Activated T-cell treated with anti-CD3 and anti-CD28 coated beads, Interleukin-2, amount 50 U/mL, for 72 hours (primary cell): ENCODE results near the gene BPIFB6. TPM values are rescaled to one million over a fixed set of nuclear protein-coding genes. Genes with fewer than 3 reads are reported as not detected.
"Not testable (repeated sequence)": the region's sequence is repeated elsewhere in the genome, so short reads cannot be mapped to it uniquely, and the experiment has no call there.

ENCODE experiments used
- ATAC-seq, 2 donors: fragments of 150-1000 bp; cut with Tn5 transposase; replicated peaks in 1 of 2; 2 replicates each; pipeline ENCODE4 v1.10.0; 2021; ENCODE audit warnings: moderate library complexity in 2 of 2, mild to moderate bottlenecking in 1 of 2
- DNase-seq, 2 donors: peaks; one replicate each; pipeline ENCODE4 v3.0.0; 2021 to 2022; ENCODE audit warnings: mixed read lengths in 1 of 2
- H3K27ac Mint-ChIP-seq: one replicate; pipeline ENCODE4 v1.8.0; 2022; ENCODE audit warnings: mild to moderate bottlenecking, moderate library complexity, mixed read lengths
- H3K27me3 Mint-ChIP-seq: one replicate; pipeline ENCODE4 v1.8.0; 2022; ENCODE audit warnings: low read depth, mixed read lengths
- H3K36me3 Mint-ChIP-seq, 2 donors: one replicate each; pipeline ENCODE4 v1.8.0; 2022; ENCODE audit warnings: mixed read lengths in 2 of 2, mild to moderate bottlenecking in 1 of 2; ENCODE audit not compliant: insufficient read depth in 2 of 2
- H3K4me1 Mint-ChIP-seq: one replicate; pipeline ENCODE4 v1.8.0; 2022; ENCODE audit warnings: low read depth, mixed read lengths
- H3K4me3 Mint-ChIP-seq, 2 donors: one replicate each; pipeline ENCODE4 v1.8.0; 2022; ENCODE audit warnings: mild to moderate bottlenecking in 2 of 2, mixed read lengths in 2 of 2, moderate library complexity in 2 of 2
- H3K9me3 Mint-ChIP-seq, 2 donors: one replicate each; pipeline ENCODE4 v1.8.0; 2022; ENCODE audit warnings: mixed read lengths in 2 of 2
- total RNA-seq, 2 donors: library from RNA; stranded (reverse); gene quantifications; one replicate each; pipeline ENCODE4 v1.2.3, GENCODE V29; 2022

Gene BPIFB6
- total RNA-seq, 2 donors from 2014 or later: not detected

GRCh38 chr20:33038243-33038642, 6.8 kb downstream of the BPIFB6 start:
- no peaks in the 10 kb centered on the region for H3K4me1 Mint-ChIP-seq
- no peaks in the 10 kb centered on the region for H3K36me3 Mint-ChIP-seq
- ATAC-seq (no peak), DNase-seq (no peak)
- no peaks in the 10 kb centered on the region for H3K27me3 Mint-ChIP-seq
- no peak overlapping the region for H3K4me3 Mint-ChIP-seq
- peaks cover 5 to 10% of the 10 kb centered on the region in 2 donors for H3K9me3 Mint-ChIP-seq
- H3K27ac Mint-ChIP-seq: no peak overlapping the region

DNA sequence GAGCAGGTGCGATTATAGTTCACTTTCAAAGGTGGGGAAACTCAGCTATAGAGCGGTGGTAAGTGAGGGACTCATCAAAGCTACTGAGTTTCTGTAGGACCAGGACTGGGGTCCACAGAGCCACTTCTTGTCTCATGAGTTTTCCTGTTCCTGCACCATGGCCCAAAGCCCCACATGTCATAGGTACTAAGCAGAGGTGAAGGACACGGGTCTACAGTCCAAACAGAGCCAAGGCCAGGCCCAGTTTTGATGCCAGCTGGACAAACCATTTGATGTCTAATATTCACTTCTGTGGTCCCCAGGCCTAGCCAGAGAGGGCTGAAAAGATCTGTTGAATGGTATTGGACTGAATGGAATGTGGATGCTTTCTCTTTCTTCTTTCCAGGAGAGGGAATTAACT, 11.0 kb downstream of the BPIFB6 start:
- no peak for DNase-seq
- Mint-ChIP-seq H3K4me3 (no peak overlapping the region), H3K9me3 (peaks cover 14 to 16% of the 10 kb centered on the region in 2 donors), H3K27ac (no peak overlapping the region), H3K36me3 (peaks cover 3 to 7% of the 10 kb centered on the region in 2 donors), H3K4me1 (no peaks in the 10 kb centered on the region), H3K27me3 (no peaks in the 10 kb centered on the region)
- no peak for ATAC-seq

GRCh38 chr20:33042983-33043730, 11.7 kb downstream of the BPIFB6 start:
- H3K27me3 Mint-ChIP-seq: no peaks in the 10 kb centered on the region
- peaks cover 3 to 7% of the 10 kb centered on the region in 2 donors for H3K36me3 Mint-ChIP-seq
- H3K9me3 Mint-ChIP-seq: peaks cover 10 to 11% of the 10 kb centered on the region in 2 donors
- H3K4me1 Mint-ChIP-seq: no peaks in the 10 kb centered on the region
- DNase-seq (no peak), ATAC-seq (no peak)
- no peak overlapping the region for H3K4me3 Mint-ChIP-seq
- no peak overlapping the region for H3K27ac Mint-ChIP-seq

- ATAC-seq (no peak), DNase-seq (no peak)
- no peaks in the 10 kb centered on the region for H3K4me1 Mint-ChIP-seq
- peaks cover 8 to 9% of the 10 kb centered on the region in 2 donors for H3K9me3 Mint-ChIP-seq
- H3K27ac Mint-ChIP-seq: no peak overlapping the region
- no peak overlapping the region for H3K4me3 Mint-ChIP-seq
- no peaks in the 10 kb centered on the region for H3K27me3 Mint-ChIP-seq
- peaks cover 3 to 7% of the 10 kb centered on the region in 2 donors for H3K36me3 Mint-ChIP-seq
These were observed 12.3 kb downstream of the BPIFB6 start for GRCh38 chr20:33043731-33044181.

DNA sequence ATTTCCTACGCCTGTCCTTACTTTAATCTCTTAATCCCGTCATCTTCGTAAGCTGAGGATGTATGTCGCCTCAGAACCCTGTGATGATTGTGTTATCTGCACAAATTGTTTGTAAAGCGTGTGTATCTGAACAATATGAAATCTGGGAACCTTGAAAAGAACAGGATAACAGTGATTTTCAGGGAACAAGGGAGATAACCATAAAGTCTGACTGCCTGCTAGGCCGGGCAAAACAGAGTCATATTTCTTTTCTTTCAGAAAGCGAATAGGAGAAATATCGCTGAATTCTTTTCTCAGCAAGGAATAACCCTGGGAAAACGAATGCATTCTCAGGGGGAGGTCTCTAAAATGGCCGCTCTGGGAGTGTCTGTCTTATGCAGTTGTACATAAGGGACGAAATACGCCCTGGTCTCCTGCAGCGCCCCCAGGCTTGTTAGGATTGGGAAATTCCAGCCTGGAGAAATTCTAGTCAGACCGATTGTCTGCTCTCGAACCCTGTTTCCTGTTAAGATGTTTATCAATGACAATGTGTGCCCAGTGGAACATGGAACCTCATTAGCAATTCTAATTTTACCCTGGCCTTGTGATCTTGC, 13.8 kb downstream of the BPIFB6 start:
- not testable (repeated sequence) for H3K9me3 Mint-ChIP-seq, H3K27ac Mint-ChIP-seq, H3K27me3 Mint-ChIP-seq, H3K36me3 Mint-ChIP-seq, ATAC-seq, H3K4me1 Mint-ChIP-seq, DNase-seq, H3K4me3 Mint-ChIP-seq

DNA sequence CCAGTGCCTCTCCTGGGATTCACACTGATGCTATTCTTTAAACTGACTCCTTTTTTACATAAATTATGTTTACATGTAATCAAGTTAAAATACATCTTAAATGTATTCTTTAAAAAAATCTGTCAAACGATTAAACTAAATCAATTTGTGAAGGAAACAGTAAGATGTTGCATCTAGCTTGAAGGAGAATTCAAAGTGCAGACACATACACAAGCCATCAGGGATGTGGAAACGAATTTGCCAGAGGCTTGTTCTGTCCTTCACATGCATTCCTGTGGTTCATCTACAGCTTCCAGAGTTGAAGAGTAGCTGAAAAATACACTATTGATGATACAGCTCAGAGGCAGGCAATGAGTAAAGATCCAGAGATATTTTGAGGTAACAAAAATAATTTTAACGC, 15.0 kb downstream of the BPIFB6 start:
- ATAC-seq: no peak

DNA sequence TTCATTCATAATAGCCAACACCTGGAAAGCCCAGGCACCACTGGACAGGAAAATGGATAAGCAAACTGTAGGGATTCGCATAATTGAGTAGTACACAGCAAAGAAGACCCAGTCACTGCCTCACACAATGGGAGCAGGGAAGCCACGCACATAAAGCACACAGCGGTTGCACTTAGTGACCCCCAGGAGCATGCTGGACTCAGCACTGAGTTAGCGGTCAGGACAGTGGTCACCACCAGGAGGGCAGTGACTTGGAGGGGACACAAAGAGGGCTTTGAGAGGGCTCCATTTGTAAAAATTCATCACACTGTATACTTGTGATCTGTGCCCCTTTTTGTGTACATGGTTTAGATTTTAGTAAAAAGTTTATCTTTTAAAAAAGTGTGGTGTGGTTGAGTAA, 19.9 kb downstream of the BPIFB6 start:
- H3K27ac Mint-ChIP-seq: no peak overlapping the region
- H3K4me3 Mint-ChIP-seq: no peak overlapping the region
- H3K4me1 Mint-ChIP-seq: no peaks in the 10 kb centered on the region
- no peaks in the 10 kb centered on the region for H3K27me3 Mint-ChIP-seq
- ATAC-seq: no peak
- no peak for DNase-seq
- H3K36me3 Mint-ChIP-seq: no peaks in the 10 kb centered on the region
- no peaks in the 10 kb centered on the region for H3K9me3 Mint-ChIP-seq

More for the DNA sequence above, 15.0 kb downstream of the BPIFB6 start:
- no peaks in the 10 kb centered on the region for H3K27me3 Mint-ChIP-seq
- H3K27ac Mint-ChIP-seq: no peak overlapping the region
- DNase-seq: no peak
- H3K4me3 Mint-ChIP-seq: no peak overlapping the region
- H3K36me3 Mint-ChIP-seq: peaks cover 3 to 7% of the 10 kb centered on the region in 2 donors
- peaks cover 8 to 9% of the 10 kb centered on the region in 2 donors for H3K9me3 Mint-ChIP-seq
- no peaks in the 10 kb centered on the region for H3K4me1 Mint-ChIP-seq

DNA sequence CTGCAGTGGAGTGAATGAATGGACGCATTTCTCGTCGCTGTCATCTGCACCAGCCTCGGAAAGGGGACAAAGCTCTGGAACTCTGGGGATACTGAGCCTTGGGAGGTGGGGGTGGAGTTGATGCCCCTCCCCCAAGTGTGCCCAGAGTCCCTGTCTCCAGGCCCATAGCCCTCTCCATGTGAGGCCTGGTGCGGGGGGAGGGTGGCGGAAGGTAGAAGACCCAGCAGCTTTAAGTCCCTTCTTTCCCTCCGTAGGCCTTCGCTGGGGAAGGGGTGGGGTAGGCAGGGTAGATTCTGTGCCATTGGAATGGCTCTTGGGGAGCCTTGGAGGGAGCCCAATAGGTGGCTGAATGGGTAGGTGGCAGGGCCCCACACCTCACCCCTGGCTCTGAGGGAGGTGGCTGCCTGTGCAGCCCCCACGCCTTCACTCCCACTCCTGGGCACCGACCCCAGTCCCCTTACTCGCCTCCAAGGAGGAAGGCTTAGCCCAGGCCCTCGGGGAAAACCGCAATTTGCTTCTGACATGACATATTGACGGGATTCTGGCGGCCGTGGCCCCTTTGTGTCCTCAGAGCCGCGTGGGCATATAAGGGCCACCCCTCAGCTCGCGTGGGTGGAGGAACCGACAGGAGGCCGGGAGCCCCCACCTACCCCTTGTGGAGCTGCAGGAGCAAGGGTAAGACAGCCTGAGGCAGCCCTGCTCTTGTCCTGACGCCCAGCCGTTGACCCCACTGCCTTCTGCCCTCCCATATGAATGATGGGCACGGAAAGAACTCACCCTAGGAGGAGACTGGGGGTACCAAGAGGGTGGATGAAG, 22.1 kb downstream of the BPIFB6 start, which contains the start of gene BPIFB3:
TSS of gene BPIFB3 (plus strand) at position 613 of the 816 bp plus-strand sequence. CDS start 1,533 bp downstream, outside the sequence.
- no peak within 1 kb of the TSS for H3K27ac Mint-ChIP-seq
- no peaks in the 10 kb centered on the region for H3K36me3 Mint-ChIP-seq

GRCh38 chr20:33054381-33054780, 22.9 kb downstream of the BPIFB6 start:
- no peaks in the 10 kb centered on the region for H3K9me3 Mint-ChIP-seq
- no peaks in the 10 kb centered on the region for H3K27me3 Mint-ChIP-seq
- DNase-seq (no peak), ATAC-seq (no peak)
- no peaks in the 10 kb centered on the region for H3K36me3 Mint-ChIP-seq
- H3K27ac Mint-ChIP-seq: no peak overlapping the region
- no peaks in the 10 kb centered on the region for H3K4me1 Mint-ChIP-seq
- H3K4me3 Mint-ChIP-seq: no peak overlapping the region

More for the DNA sequence above, 22.1 kb downstream of the BPIFB6 start, which contains the start of gene BPIFB3:
- H3K4me3 Mint-ChIP-seq: no peak within 1 kb of the TSS
- H3K9me3 Mint-ChIP-seq: no peaks in the 10 kb centered on the region
- H3K27me3 Mint-ChIP-seq: no peaks in the 10 kb centered on the region
- no peaks in the 10 kb centered on the region for H3K4me1 Mint-ChIP-seq
- ATAC-seq (no peak), DNase-seq (no peak)

DNA sequence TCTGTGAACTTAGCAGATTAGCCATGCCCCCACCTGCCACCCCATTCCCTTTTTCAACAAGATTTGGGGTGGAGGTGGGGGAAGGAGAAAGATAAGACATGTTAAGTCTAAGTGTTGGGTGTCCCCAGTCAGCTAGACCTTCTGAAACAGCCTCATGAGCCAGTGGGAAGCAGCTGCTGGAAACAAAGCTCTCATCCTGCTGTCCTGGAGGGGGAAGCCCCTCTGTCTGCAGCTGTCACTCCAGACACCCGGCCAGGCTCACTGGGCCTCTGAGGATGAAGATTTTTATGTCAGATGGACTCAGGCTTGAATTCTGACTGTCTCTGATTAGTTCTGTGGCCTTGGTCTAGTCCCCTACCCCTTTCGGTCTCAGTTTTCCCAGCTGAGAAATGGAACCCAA, 23.3 kb downstream of the BPIFB6 start:
- Mint-ChIP-seq H3K9me3 (no peaks in the 10 kb centered on the region), H3K4me3 (no peak overlapping the region), H3K36me3 (no peaks in the 10 kb centered on the region), H3K27ac (no peak overlapping the region), H3K27me3 (no peaks in the 10 kb centered on the region), H3K4me1 (no peaks in the 10 kb centered on the region)
- DNase-seq: no peak
- ATAC-seq: no peak

DNA sequence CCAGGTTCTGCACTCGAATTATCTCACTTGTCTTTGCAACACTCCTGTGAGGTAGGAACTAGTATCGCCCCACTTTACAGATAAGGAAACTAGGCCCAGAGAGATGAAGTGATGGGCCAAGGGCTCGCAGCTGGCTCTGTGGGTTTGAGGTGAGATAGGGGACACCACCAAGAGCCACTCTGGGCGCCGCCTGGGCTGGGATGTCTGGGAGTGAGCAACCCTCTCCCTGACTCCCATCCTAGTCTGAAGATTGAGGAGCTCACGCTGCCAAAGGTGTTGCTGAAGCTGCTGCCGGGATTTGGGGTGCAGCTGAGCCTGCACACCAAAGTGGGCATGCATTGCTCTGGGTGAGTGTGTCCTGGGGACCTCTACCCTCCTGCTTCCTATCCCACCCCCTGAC, 27.7 kb downstream of the BPIFB6 start:
- Mint-ChIP-seq H3K27ac (no peak overlapping the region), H3K4me1 (no peaks in the 10 kb centered on the region), H3K9me3 (no peaks in the 10 kb centered on the region), H3K4me3 (no peak overlapping the region), H3K27me3 (no peaks in the 10 kb centered on the region), H3K36me3 (no peaks in the 10 kb centered on the region)
- DNase-seq (no peak), ATAC-seq (no peak)

GRCh38 chr20:33059741-33060390, 28.4 kb downstream of the BPIFB6 start:
- Mint-ChIP-seq H3K36me3 (no peaks in the 10 kb centered on the region), H3K27ac (no peak overlapping the region), H3K4me1 (no peaks in the 10 kb centered on the region), H3K27me3 (no peaks in the 10 kb centered on the region), H3K9me3 (no peaks in the 10 kb centered on the region), H3K4me3 (no peak overlapping the region)
- no peak for DNase-seq
- ATAC-seq: no peak

GRCh38 chr20:33061658-33062028, 30.2 kb downstream of the BPIFB6 start:
- Mint-ChIP-seq H3K27ac (no peak overlapping the region), H3K9me3 (no peaks in the 10 kb centered on the region), H3K4me1 (no peaks in the 10 kb centered on the region), H3K4me3 (no peak overlapping the region), H3K27me3 (no peaks in the 10 kb centered on the region), H3K36me3 (no peaks in the 10 kb centered on the region)
- DNase-seq: no peak
- no peak for ATAC-seq
